D721Med (cell line): ENCODE measurements around the gene VPS13D.

Source experiments
- DNase-seq: peaks from one replicate; pipeline ENCODE4 v3.0.0; 2011; ENCODE audit warnings: low spot score; ENCODE audit not compliant: insufficient read length
- FAIRE-seq: peaks from 2 replicates; lab custom pipeline; 2011; peaks lifted over from hg19 to GRCh38; lab: Jason Lieb, UNC
- TF ChIP-seq, protein P1 (sequence below): IDR thresholded peaks from 2 replicates; pipeline ENCODE4 v1.5.1; 2012; ENCODE audit warnings: mild to moderate bottlenecking, control low read depth; ENCODE audit not compliant: insufficient read depth; ENCODE audit errors: missing control alignments

VPS13D gene

DNA sequence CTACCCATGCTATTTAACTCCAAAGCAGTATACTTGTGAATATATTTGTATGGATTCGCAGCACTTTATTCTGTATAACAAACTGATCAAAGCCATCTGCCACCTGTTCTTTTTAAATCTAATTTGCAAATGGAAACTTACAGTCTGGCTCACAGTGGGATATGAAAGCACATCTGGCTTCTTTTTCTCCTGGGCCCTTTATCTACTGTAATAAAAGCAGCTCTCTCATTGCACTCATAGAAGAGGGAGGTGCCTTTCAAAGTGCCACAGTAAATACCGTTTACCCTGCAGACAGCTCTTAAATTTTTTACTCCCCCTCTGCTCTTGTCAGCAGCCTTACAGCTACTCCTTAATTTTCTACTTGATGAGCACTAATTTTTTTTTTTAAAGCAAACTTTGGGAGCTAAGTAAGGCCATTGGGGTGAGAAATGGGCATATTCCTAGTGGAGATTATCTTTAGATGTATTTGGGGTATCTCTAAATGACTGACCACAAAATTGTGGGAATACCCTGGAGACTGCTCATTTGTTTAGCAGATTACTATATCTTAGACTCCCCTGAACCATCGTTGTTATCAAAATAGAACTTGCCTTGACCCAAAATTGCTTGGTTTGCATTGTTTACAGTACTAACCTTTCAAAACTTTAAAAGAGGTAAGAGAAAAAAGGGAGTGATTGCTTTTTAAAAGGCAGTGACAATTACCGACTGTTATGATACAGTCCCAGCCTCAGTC, 110.1 kb downstream of the VPS13D start:
- TF ChIP-seq, protein P1, sequence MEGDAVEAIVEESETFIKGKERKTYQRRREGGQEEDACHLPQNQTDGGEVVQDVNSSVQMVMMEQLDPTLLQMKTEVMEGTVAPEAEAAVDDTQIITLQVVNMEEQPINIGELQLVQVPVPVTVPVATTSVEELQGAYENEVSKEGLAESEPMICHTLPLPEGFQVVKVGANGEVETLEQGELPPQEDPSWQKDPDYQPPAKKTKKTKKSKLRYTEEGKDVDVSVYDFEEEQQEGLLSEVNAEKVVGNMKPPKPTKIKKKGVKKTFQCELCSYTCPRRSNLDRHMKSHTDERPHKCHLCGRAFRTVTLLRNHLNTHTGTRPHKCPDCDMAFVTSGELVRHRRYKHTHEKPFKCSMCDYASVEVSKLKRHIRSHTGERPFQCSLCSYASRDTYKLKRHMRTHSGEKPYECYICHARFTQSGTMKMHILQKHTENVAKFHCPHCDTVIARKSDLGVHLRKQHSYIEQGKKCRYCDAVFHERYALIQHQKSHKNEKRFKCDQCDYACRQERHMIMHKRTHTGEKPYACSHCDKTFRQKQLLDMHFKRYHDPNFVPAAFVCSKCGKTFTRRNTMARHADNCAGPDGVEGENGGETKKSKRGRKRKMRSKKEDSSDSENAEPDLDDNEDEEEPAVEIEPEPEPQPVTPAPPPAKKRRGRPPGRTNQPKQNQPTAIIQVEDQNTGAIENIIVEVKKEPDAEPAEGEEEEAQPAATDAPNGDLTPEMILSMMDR = no peak
- DNase-seq (no peak), FAIRE-seq (no peak)

DNA sequence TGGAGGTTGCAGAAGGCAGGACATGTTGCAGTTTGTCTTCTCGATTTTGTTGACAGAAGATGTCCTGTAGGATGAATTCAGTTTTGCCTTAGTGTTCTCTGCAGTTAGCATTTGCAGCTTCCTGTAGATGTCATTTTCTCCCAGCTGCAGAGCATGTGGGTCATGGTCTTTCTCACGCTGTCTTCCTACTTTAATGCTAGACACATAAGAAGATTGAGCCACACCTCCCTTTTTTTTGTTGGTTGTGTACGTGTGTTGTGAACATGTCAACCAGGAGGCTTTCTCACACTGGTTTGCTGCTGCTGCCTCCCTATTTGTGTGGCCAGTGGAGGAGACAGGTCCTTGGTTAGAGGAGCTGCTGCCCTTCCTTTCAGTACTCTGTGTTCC, 110.7 kb downstream of the VPS13D start:
- TF ChIP-seq, protein P1 = no peak
- FAIRE-seq = no peak
- no peak for DNase-seq

DNA sequence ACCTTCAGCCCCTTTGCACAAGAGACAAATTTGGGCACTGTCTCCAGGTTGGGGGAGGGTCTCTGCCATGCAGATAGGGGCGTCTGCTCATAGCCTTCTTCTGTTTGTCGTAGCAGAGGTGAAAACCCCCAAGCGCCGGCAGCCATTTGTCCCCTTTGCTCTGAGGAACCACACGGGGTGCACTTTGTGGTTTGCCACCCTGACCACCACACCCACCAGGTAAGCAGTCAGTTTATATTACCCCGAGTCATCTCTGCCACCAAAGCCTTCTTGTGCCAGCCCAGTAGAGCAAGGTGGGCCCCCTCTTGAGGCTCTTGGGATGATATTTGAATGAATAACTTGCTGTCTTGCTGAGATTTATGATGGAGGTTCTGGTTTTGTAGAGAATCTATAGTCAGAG, 111.8 kb downstream of the VPS13D start:
- FAIRE-seq (no peak), DNase-seq (no peak)
- TF ChIP-seq, protein P1 = no peak

GRCh38 chr1:12342401-12343003, 112.7 kb downstream of the VPS13D start:
- FAIRE-seq = no peak
- TF ChIP-seq, protein P1 = no peak
- DNase-seq = no peak

DNA sequence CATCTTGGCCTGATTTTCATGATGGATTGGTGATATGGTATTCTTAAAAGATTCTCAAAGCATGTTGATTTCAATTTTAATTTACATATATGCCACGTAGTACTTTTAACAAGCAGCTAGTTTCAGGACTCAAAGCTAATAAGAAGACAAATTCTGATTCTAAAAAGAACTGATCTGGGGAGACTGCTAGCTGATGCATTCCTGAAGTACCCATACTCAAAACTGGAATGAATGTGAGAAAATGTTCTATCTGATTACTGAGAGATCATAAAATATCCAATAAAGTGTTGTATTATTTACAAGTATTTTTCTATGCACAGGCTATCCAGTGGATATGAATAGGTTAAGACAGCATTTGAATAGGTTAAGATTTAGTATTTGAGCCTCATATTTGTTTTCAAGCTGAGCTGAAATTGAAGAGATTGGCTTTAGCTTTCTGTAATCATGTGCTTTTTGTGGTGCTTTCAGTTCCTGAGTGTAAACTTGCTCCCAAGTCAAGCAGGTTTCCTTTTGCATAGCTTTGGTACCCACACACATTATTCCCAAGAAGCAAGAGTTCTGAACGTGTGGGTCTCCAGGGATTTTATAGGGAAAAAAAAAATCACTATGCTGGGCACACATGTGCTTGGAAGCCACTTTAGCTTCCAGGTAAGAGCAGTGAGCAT, 114.1 kb downstream of the VPS13D start:
- DNase-seq = no peak

GRCh38 chr1:12344596-12345349, 114.9 kb downstream of the VPS13D start:
- DNase-seq (no peak), FAIRE-seq (no peak)
- TF ChIP-seq, protein P1 = no peak

More for the DNA sequence above, 114.1 kb downstream of the VPS13D start:
- TF ChIP-seq, protein P1 = no peak
- no peak for FAIRE-seq
